GM21423 (cell line): ENCODE measurements around the gene C1orf74.
"Not testable (repeated sequence)": the region's sequence is repeated elsewhere in the genome, so short reads cannot be mapped to it uniquely, and the experiment has no call there.

Experiments
- ATAC-seq: cut with Tn5 transposase; IDR thresholded peaks from one replicate; pipeline ENCODE4 v1.9.1; 2021; ENCODE audit warnings: mild to moderate bottlenecking, moderate library complexity; ENCODE audit not compliant: unreplicated experiment

Gene C1orf74

GRCh38 chr1:209805875-209806760 lies 21.8 kb upstream of the C1orf74 start, which contains the start of gene IRF6:
IRF6 (minus strand) TSS chr1:209806142; CDS start chr1:209801413, 4,729 bp downstream.
- peak; percentile 90 for ATAC-seq

DNA sequence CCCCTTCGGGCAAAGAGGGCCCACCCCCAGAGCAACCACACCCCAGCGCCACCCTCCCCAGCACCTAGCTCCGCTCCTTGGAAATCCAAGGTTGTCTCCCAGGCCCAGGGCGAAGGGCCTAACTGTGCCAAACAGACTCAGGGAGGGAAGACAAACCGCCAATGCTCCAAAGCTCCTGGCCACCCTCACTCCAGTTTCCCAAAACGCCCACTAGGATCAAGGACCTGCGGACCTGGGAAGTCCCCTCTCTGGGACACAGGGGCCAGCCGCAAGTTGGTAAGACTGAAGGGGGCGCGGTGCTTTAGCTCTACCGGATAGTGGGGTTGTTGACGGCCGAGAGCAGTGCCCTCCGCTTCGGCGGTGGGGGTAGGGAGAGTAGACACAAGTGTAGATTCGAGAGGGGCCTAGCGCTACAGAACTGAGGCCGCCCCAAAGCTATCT lies 21.0 kb upstream of the C1orf74 start:
- no peak for ATAC-seq

DNA sequence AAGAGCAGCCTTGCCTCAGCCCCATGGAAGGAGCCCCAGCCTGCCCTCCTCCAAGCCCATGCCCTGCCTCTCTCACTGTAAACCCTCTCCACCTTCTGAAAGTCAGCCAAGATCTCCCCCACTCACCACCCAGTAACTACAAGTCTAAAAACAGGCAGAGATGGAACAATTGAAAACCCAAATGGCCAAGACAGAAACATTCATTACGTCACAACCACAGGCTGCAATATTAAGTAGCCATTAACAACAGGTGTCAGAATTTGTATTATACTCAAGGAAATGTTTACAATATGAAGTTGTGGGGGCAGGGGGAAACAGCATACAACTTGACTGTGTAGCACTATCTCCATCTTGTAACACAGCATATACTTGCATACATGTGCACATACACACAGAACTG lies 19.2 kb upstream of the C1orf74 start:
- ATAC-seq: no peak

- no peak for ATAC-seq
Observed at GRCh38 chr1:209802780-209803152, 18.4 kb upstream of the C1orf74 start.

DNA sequence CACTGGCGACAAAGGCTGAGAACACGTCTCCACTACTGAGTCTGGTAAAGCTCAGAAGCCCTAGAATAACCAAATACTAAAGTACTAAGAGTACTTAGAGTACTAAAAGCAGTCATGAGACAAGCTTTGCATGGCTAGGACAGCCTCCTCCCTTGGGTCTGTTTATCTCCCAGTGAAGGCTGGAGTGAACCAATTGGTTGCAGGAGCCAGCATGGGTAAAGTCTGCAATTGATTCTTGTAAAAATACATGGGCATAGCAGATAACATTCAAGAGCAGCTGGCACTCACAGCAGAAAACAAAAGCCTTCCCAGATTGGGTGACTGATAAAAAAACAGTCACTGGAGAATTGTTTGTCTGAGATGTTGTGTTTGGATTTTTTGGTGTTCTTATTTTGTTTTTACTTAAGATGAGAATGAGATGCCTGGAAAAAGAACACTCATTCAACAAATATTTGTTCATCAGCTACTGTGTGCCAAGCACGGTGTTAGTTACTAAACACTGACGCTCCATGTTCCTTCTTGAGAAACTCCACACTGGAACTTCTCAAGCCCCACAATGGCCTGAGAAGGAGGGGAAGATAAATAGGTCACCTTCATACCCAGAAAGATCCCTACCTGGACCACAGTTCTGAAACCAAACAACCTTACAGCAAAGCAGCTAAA lies 17.9 kb upstream of the C1orf74 start:
- ATAC-seq: no peak

- ATAC-seq: no peak
Observed at GRCh38 chr1:209800984-209801834, 16.9 kb upstream of the C1orf74 start.

GRCh38 chr1:209797978-209798639 lies 13.8 kb upstream of the C1orf74 start:
- ATAC-seq: no peak

GRCh38 chr1:209793711-209794110 lies 9.4 kb upstream of the C1orf74 start:
- ATAC-seq: not testable (repeated sequence)

GRCh38 chr1:209791920-209792319 lies 7.6 kb upstream of the C1orf74 start:
- no peak for ATAC-seq

- no peak for ATAC-seq
Observed at GRCh38 chr1:209790286-209791193, 6.2 kb upstream of the C1orf74 start.

DNA sequence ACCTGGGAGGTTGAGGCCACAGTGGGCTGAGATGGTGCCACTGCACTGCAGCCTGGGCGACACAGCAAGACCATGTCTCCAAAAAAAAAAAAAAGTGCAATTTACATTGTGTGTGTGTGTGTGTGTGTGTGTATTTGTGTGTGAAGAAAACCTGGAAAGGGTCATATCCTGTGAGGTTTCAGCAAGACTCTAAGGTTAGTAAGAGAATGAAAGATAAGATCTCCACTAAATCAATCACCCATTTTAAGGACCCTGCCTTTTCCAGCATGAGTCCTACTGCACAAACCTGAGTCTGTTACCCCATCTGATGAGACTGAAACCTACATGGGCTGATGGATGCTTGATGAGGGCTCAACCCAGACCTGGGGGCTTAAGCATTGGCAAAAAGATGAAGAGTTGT lies 4.9 kb upstream of the C1orf74 start:
- ATAC-seq: no peak

DNA sequence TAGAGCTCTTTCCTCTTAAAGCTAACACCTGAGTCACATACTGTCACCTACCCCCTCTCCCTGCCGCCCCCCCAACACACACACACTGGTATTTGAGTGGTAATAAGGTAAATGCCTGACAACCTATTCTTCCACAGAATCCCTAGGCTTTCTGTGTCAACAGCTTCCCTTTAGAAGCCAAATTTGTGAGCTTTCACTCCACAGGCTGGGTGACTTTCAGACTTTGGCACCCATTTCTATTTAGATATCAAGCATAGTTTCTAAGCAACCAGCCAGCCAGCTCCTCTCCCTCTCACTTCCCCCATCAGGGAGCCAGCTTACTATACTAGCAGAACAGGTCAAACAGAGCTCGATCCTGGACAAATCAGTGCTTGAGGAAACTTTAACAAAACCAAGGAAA lies 3.2 kb upstream of the C1orf74 start:
- ATAC-seq: no peak

DNA sequence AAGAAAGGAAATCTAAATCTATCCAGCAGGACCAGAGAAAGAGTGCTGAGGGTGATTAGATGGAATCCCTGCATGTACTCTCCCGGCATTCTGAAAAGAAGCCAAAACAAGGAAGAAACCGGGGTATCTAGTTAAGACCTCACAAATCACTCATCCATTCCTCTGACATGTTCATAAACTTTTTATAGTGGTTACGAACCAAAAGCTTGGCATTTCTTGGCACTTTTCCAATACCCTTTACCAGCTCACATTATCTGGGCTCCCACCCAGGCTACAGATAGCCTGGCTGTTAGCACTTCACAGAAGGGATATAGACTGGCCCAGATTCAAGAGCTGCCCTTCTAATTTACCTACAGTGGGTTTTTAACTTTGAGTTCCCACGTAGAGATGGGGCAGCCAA lies 1.8 kb upstream of the C1orf74 start:
- no peak for ATAC-seq

DNA sequence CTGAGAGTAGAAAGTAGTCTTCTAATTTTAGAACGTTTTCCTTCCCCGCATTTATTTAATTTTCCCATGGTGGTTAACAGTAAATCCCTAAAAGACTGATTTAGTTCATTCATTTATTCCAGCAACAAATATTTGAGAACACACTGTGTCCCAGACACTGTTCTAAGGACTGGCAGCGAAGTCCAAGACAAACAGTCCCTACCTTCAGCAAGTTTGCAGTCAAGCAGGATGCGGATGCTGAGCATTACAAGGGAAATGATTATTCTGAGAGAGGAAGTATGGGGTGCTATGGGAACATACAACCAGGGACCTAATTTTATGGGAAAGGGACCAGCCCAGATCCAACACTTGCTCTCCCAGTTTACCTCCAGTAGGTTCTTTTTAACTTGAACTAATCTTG lies 1.2 kb upstream of the C1orf74 start:
- no peak for ATAC-seq

GRCh38 chr1:209783386-209783785 lies 973 bp downstream of the C1orf74 start:
- no peak for ATAC-seq

GRCh38 chr1:209780268-209780667 lies 4.1 kb downstream of the C1orf74 start:
- no peak for ATAC-seq

GRCh38 chr1:209778102-209778501 lies 6.3 kb downstream of the C1orf74 start:
- ATAC-seq: no peak

DNA sequence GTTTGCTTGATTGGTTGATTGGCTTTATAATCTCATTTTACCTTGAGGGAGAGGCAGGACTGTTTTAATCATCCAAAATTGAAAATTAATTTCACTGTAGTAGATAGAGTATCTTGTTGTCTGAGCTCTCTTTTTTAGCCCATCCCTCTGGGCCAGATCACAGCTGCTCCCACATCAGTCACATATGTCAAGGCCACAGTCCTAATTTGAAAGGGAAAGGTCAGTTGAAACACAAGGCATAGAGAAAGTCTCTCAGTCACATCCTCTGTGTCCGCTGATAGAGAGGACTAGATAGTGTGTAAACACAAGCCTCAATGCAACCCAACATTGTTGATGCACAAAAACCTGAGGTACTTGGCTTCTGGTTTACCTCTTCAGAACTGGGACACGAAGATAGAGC lies 6.8 kb downstream of the C1orf74 start:
- ATAC-seq: no peak

DNA sequence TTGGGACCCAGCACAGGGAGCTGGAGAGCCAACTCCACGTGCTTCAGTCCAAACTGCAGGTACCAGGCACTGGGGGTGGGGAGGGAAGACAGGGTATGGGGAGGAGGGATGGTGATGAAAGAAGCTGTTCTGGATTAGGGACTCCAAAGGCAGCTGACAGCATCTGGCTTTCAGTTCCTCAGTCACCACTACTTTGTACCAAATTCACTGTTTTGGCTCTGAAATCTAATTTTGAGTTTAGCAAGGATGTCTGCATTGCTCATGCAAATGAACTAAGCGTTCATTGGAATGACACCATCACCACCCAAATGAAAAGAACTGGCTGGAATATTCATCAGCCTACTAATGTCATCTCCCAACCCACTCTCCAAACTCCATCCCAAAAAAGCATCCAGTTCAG lies 8.7 kb downstream of the C1orf74 start:
- peak; percentile 36 for ATAC-seq

DNA sequence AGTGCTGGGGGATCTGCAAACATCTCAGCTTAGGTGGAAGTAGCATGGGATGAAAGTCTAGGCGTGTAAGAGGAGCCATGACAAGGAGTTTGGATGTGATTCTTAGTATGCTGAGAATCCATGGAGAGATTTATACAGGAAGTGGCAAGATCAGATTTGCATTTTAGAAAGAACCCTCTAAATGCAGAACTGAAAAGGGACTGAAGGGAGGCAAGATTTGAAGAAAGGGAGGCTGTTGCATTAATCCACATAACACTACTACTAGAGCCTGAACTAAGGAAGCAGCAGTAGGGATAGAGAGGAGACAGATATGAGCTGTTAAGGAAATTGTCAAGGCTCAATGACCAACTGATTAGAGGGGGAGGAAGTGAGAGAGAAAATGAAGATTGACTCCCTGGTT lies 9.8 kb downstream of the C1orf74 start:
- ATAC-seq: peak; percentile 64
